A673 (cell line): ENCODE data around the gene DDX31. TPM values are rescaled to one million over a fixed set of nuclear protein-coding genes. Genes with fewer than 3 reads are reported as not detected.

ENCODE experiments used
- BruUV-seq: library from RNA; stranded (reverse); fragments of 400-500 nt; replicated peaks from 2 replicates; lab custom pipeline; 2021; lab: Mats Ljungman, UMichigan
- CTCF ChIA-PET: fragments of 300-600 bp; sonication (Branson Sonifier 250); formaldehyde crosslinking; loops from one replicate; lab custom pipeline; 2022; ENCODE audit warnings: antibody characterized with exemption; lab: Charles Lee
- POLR2A ChIA-PET: fragments of 300-600 bp; sonication (Branson Sonifier 250); formaldehyde crosslinking; loops from one replicate; lab custom pipeline; 2022; ENCODE audit warnings: antibody characterized with exemption; ENCODE audit not compliant: low non-redundant PET; lab: Charles Lee
- DNase-seq: peaks from one replicate; pipeline ENCODE4 v3.0.0-alpha.2; 2015; ENCODE audit warnings: low spot score
- H3K27ac ChIP-seq: fragments of 200-600 bp; sonication (generic); 2 replicates; pipeline ENCODE4 v1.5.1; 2016; ENCODE audit warnings: mixed run types, low read depth, mild to moderate bottlenecking, mixed read lengths, antibody characterized with exemption, low read length; ENCODE audit not compliant: poor library complexity, severe bottlenecking
- H3K27me3 ChIP-seq: fragments of 200-600 bp; sonication (generic); replicated peaks from 2 replicates; pipeline ENCODE4 v1.6.1; 2017; ENCODE audit warnings: mixed run types, low read depth, mild to moderate bottlenecking, mixed read lengths, antibody characterized with exemption, low read length; ENCODE audit not compliant: insufficient read depth, poor library complexity
- H3K36me3 ChIP-seq: fragments of 200-600 bp; sonication (generic); 2 replicates; pipeline ENCODE4 v1.6.1; 2016; ENCODE audit warnings: mixed run types, mild to moderate bottlenecking, mixed read lengths, antibody characterized with exemption, low read length; ENCODE audit not compliant: insufficient read depth, poor library complexity, severe bottlenecking
- H3K4me1 ChIP-seq: fragments of 200-600 bp; sonication (generic); 2 replicates; pipeline ENCODE4 v1.6.1; 2017; ENCODE audit warnings: mixed run types, mild to moderate bottlenecking, mixed read lengths, antibody characterized with exemption, low read length; ENCODE audit not compliant: insufficient read depth, poor library complexity, severe bottlenecking
- H3K4me3 ChIP-seq: fragments of 200-600 bp; sonication (generic); 2 replicates; pipeline ENCODE4 v1.5.1; 2016; ENCODE audit warnings: low read depth, mixed run types, mild to moderate bottlenecking, mixed read lengths, low read length; ENCODE audit not compliant: poor library complexity, severe bottlenecking
- H3K9me3 ChIP-seq: fragments of 200-600 bp; sonication (generic); 2 replicates; pipeline ENCODE4 v1.6.1; 2016; ENCODE audit warnings: mixed run types, low read depth, mild to moderate bottlenecking, mixed read lengths, antibody characterized with exemption, low read length; ENCODE audit not compliant: poor library complexity, severe bottlenecking
- CTCF ChIP-seq: fragments of 300-800, 200-600 bp; sonication (generic); conservative IDR thresholded peaks from 2 replicates; pipeline ENCODE4 v1.5.1; 2017; ENCODE audit warnings: low read depth, mild to moderate bottlenecking, antibody characterized with exemption, low read length, moderate library complexity, mixed read lengths
- EZH2 ChIP-seq: fragments of 200-600 bp; sonication (generic); IDR thresholded peaks from 2 replicates; pipeline ENCODE4 v1.6.1; 2017; ENCODE audit warnings: borderline replicate concordance, low read depth, mild to moderate bottlenecking, mixed read lengths, antibody characterized with exemption, low read length; ENCODE audit not compliant: poor library complexity, severe bottlenecking
- intact Hi-C: fragments of 100-400 bp; cut with micrococcal nuclease; formaldehyde crosslinking; loops from one replicate; pipeline ENCODE4 v1.10.0; 2022; ENCODE audit not compliant: unreplicated experiment
- total RNA-seq: library from RNA; stranded (reverse); gene quantifications from 2 replicates; pipeline ENCODE4 v1.2.3, GENCODE V29; 2021

The DDX31 gene
- total RNA-seq, 1 experiment from 2014 or later, result 34.2 TPM

- H3K36me3 ChIP-seq, result peaks cover 32% of the 10 kb centered on the region
- intact Hi-C loops, result no loop called here
- POLR2A ChIA-PET, result no interaction called here
These were observed 37.2 kb downstream of the DDX31 start for GRCh38 chr9:132632413-132633129.

GRCh38 chr9:132631685-132632084, 38.1 kb downstream of the DDX31 start:
- no peak for DNase-seq
- TF ChIP-seq EZH2 (no peak), CTCF (no peak)
- Histone ChIP-seq H3K9me3 (no peaks in the 10 kb centered on the region), H3K27me3 (no peaks in the 10 kb centered on the region), H3K36me3 (peaks cover 30% of the 10 kb centered on the region), H3K4me1 (no peaks in the 10 kb centered on the region), H3K4me3 (no peak overlapping the region), H3K27ac (no peak overlapping the region)
- CTCF ChIA-PET, result no interaction called here
- intact Hi-C loops, result no loop called here
- POLR2A ChIA-PET, result no interaction called here
- BruUV-seq, result no TSS peak

More at GRCh38 chr9:132632413-132633129, 37.2 kb downstream of the DDX31 start:
- Histone ChIP-seq H3K9me3 (no peaks in the 10 kb centered on the region), H3K4me3 (no peak overlapping the region), H3K27ac (no peak overlapping the region), H3K4me1 (no peaks in the 10 kb centered on the region), H3K27me3 (no peaks in the 10 kb centered on the region)
- BruUV-seq, result no TSS peak
- TF ChIP-seq EZH2, result no peak
- no peak for TF ChIP-seq CTCF
- no peak for DNase-seq
- CTCF ChIA-PET, result no interaction called here

GRCh38 chr9:132631280-132631679, 38.5 kb downstream of the DDX31 start:
- Histone ChIP-seq H3K4me1 (no peaks in the 10 kb centered on the region), H3K4me3 (no peak overlapping the region), H3K27me3 (no peaks in the 10 kb centered on the region), H3K27ac (no peak overlapping the region), H3K9me3 (no peaks in the 10 kb centered on the region), H3K36me3 (peaks cover 30% of the 10 kb centered on the region)
- TF ChIP-seq CTCF (no peak), EZH2 (no peak)
- no TSS peak for BruUV-seq
- POLR2A ChIA-PET, result no interaction called here
- CTCF ChIA-PET, result no interaction called here
- no peak for DNase-seq
- intact Hi-C loops, result no loop called here
